HG03066 (cell line): Measurements from ENCODE around the gene NAT16.

ENCODE experiments used
- ATAC-seq: cut with Tn5 transposase; IDR thresholded peaks from one replicate; pipeline ENCODE4 v1.9.1; 2021; ENCODE audit warnings: low read depth; ENCODE audit not compliant: unreplicated experiment

Gene NAT16

DNA sequence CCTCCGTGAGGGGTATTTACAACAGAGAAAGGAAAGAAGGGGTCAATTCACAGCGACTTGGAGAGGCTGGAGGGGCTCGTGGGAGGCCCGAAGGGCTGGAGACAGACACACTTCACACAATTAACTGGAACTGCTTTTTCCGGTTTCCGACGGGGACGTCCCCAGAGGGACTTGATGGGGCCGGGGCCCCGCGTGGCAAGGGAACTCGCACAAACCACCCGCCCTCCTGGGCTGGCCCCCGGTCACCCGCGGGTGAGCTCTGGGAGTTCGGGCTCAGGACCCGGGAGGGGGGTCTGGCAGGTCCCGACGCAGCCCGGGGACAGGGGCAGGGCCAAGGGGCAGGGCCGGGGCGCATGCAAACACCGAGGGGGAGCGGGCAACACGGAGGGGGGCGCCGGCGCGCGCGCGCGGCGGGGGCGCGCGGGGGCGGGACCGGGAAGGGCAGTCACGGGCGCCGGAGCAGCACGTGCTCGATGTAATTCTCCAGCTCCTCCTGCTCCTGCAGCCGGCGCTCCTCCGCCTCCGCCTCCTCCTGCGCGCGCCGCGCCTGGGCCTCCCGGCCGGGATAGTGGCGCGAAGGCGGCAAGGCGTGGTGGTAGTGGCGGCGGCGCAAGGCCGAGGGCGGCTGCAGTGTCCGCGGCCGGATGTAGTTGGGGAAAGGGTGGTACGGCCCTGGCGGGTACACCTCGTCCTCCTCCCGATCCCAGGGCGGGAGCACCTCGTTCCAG lies 17.4 kb downstream of the NAT16 start:
- no peak for ATAC-seq

DNA sequence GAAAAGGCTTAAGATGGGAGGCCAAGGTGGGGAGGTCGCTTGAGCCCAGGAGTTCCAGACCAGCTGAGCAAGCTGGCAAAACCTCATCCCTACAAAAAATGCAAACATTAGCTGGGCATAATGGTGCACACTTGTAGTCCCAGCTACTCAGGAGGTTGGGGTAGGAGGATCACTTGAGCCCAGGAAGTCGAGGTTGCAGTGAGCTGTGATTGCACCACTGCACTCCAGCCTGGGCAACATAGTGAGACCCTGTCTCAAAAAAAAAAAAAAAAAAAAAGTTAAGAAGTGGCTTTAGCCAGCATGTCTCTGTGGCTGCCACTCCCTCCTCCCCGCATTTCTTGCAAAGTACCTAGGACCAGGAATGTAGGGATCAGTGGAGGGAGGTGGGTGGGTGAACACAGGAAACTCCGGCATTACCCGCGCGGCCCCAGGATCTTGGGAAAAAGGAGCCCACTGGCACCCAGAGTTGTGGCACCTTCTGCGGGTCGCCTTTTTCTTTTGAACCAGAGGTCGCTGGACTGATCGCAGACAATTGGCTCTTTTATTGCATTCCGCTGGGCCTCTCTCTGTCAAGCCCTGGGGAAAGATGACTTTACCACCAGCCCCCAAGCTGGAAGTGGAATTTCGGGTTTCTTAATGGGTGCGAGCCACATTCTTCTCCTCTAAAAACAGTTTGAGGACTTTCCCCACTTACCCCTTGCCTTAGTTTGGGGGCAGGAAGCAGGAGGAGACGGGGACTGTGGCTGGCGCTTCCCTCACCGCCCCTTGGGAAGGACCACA lies 18.2 kb downstream of the NAT16 start:
- no peak for ATAC-seq

DNA sequence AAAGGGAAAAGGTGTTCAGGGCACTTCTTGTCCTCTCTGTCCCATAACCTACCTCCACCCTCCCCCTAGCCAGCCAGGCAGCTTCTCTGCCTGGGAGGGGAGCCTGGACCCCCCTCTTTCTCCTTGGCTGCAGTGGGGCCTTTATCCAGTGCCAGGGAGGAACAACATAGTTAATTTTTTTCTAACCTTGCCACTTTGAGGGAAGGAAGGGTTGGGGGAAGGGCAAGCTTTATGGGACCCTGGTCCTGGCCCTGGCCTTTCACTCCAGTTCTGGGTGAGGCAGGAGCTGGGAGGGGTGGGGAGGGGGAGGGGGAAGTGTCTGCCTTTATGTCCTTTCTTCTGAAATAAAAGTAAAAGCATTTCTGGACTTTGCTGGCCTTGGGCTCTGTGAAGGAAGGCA lies 19.2 kb downstream of the NAT16 start:
- ATAC-seq = no peak

DNA sequence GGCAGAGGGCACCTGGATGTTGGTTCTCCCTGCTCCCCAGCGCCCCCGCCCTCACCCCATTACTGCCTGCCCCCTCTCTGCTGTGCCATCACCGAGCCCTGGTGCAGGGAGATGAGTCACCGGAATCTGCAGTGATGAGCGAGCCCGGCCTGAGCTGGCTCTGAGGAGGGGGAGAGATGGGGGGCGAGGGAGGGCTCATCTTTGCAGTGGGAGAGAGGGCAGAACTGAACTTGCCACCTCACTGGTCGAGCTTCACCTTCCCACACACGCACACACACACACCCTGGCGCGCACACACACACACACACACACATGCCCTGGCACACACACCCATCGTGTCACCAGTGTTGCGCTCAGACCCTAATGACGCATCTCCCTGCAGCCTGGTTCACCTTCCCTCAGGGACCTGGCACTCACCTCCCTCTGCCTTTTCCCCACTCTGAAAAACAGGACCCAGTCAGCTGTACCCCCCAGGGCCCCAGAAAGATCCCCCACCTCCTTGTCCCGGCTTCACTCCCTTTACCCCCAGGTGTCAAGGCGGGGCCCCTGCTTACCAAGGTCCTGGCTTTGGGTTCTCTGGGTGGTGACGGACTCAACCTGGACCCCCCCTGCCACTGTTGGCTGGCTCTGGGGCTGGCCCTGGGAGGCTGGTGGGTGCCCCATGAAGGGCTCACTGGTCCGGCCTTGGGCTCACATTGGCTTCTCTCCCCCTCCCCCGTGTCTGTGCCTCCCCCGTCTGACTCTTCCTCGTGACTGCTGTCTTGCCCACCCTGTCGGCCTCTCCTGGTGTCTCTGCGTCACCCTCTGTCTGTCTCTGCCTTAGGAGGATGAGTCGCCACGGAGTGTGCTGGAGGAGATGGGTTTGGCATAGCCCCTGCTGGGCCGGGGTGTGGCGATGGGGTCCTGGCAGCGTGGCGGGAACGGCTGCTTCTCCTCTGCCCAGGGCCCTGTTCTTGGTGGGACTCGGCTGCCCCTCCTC lies 20.1 kb downstream of the NAT16 start:
- no peak for ATAC-seq

DNA sequence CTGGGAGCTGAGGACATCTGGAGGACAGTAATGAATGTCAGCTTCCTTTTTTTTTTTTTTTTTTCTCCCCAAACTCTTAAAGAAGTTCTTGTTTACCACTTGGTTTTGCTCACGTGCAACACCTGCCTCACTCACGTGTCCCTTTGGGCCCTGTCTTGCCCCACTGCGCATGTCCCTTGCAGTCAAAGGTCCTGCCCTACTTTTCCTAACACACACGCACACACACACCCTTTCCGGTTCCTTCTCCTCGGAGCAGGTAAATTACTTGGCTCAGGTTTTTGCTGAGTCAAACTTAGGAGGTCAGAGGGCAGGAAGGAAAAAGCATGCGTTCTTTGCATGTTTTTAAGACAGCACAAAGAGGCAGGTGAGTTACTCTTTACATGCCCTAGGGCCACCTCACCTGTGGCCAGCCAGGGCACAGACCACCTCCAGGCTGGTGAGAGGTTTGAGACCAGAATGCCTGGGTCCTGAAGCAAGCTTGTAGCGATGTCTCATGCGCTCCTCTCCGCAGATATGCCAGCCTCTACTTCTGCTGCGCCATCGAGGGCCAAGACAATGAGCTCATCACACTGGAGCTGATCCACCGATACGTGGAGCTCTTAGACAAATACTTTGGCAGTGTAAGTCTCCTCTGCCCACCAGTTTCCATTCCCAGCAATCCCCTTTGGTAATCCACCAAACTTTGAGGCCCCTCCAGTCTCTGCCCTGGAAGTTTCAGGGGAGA lies 23.1 kb downstream of the NAT16 start:
- no peak for ATAC-seq

DNA sequence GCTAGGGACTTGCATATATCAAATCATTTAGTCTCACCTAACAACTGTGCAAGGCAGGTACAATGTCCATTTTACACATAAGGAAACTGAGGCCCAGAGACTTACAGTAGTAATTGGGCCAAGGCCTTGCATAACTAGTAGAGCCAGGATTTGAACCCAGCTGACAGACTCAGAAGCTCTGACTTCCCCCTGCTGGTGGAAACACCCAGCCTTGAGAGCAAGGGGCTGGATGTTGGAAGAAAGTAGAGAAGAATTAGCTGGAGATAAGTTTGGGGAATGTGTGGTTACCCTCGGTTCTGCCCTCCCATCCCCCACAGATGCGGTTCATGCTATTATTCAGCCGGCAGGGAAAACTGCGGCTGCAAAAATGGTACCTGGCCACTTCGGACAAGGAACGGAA lies 23.8 kb downstream of the NAT16 start:
- ATAC-seq = no peak

DNA sequence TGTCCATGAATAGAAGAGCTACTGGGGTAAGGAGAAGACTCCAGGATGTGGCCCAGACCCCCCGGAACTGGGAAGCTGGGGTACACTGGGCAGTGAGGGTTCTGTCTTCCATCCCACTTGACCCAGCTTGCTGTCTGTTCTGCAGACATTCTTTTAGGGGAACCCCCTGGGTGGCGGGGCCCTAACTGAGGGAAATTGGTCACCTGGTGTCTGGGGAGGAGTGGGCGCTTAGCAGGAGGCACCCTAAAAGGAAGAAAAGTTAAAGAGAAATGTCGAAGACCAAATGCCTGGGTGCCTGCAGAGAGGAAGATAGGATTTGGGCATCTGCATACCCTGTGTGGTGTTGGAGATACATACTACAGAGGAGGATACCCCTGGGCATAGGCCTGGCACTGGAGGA lies 24.8 kb downstream of the NAT16 start:
- ATAC-seq = no peak

DNA sequence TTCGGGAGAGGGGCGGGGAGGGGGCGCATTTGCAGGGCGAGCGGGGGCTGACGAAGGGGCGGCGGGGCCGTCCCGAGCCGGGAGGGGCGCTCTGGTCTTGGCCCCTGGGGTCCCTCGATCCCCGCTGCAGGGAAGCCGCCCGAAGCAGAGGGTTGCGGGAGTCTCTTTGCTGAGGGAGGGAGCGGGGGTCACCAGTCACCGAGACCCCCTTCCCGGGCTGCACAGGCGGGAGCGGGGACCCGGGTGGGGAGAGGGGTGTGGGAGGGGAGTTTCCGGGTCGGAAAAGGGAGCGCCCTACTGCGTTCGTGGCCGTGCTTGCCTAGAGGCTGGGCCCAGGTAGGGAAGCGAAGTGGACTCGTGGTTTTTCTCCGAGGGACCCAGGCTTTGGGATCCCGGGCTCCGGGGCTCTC lies 25.4 kb downstream of the NAT16 start:
- ATAC-seq = peak; percentile 25

DNA sequence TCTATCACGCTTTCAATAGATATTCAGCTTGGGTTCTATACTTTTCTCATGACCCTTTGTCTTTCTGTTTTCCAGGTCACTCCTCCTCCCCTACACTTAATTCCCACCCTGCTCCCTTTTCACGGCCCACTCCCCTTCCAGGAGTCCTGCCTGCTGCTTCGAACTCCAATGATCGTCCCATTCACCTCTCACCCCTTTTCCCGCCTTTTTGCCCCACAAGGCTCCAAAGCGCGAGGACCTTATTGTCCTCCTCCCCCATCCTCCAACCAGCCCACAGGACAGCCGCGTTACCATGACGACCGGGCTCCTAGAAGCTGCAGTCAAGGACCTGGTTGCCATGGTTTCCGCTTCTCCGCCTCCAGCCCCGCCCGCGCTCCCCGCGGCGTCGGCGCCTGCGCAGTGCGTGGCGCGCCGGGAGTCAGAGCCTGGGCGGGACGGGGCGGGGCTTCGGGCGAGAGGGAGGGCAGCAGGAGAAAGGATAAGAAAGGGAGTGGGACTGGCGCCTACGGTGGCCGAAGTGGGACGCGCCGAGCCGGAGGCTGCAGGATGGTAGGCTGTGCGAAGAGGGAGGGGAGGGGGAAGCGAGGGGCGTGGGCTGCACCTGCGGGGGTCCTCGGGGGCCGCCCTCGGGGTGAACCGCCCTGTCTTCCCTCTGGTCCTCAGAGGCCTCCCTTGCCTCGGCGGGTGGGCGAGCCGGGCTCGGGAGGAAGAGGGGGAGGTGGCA lies 26.0 kb downstream of the NAT16 start, which contains the start of gene AP1S1:
Gene AP1S1 (plus strand): TSS at position 508 of the 724 bp plus-strand sequence. CDS start 39 bp downstream, at position 547.
- peak; percentile 77 for ATAC-seq

DNA sequence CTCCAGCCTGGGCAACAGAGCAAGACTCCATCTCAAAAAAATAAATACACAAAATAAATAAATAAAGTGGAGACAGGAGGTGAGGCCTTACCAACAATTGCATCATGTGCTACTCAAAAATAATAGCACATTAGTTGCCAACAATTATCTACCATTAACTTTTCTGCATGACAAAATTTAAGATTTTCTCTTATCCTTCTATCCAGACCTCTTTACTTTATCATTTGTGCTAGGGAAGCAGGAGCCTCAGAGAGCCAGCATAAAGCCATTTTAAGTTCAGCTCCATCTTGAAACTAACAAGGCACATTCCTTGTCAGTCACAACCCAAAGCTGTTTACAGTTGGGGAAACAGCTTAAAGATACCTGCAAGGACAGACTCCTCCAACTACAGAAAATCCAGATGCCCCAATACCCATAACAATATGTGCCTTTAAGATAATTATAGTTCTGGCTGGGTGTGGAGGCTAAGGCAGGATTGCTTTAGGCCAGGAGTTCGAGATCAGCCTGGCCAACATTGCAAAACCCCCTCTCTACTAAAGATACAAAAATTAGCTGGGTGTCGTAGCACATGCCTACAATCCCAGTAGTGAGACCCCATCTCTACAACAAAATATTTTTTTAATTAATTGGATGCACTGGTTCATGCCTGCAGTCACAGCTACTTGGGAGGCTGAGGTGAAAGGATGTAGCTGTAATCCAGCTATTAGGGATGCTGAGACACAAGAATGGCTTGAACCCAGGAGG lies 28.0 kb downstream of the NAT16 start:
- no peak for ATAC-seq

DNA sequence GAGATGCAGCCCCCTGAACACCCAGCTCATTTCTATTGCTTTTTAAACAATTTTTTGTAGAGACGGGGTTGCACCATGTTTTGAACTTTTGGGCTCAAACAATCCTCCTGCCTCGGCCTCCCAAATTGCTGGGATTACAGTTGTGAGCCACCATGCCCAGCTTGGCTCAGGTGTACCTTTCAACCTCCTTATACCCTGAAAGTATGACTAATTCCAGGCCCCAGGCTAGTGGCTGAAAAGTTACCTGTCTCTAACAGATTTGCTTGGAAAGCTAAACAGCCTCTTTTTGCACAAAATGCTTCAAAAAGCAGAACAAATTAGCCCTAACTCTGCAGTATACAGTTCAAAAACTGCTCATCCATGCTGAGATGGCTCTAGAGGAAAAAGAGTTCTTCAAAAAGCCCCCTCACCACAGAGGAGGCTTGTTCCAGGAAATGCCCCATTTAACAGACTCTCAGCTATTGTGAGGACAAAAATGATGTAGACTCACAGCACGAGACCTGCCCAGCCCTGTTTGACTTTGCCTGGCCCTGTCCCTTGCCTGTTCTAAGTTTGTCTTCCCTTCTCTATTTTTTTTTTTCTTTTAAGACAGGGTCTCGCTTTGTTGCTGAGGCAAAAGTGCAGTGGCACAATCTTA lies 39.2 kb downstream of the NAT16 start:
- no peak for ATAC-seq

DNA sequence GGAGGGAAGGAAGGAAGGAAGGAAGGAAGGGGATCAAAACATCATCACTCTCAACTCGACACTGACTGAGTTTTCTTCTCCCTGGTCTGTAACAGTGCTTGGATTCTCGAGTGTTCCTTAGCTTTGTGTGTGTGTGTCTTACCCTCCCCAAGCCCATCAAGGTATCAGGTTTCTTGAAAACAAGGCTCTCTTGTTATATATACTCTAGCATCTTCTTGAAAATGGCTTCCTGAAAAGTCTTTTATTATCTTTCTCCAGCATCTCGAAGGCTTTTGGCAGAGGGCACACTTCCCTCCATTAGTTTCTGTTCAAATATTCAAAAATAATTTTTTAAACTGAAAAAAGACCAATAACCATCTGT lies 39.8 kb downstream of the NAT16 start:
- ATAC-seq = no peak

DNA sequence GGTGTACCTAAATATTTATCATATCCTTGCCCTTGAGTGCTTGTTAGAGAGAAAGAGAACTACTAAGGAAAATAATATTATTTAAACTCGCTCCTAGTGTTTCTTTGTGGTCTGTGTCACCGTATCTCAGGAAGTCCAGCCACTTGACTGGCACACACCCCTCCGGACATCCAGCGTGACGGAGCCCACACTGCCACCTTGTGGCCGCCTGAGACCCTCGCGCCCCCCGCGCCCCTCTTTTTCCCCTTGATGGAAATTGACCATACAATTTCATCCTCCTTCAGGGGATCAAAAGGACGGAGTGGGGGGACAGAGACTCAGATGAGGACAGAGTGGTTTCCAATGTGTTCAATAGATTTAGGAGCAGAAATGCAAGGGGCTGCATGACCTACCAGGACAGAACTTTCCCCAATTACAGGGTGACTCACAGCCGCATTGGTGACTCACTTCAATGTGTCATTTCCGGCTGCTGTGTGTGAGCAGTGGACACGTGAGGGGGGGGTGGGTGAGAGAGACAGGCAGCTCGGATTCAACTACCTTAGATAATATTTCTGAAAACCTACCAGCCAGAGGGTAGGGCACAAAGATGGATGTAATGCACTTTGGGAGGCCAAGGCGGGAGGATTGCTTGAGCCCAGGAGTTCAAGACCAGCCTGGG lies 41.8 kb downstream of the NAT16 start:
- peak; percentile 83 for ATAC-seq

DNA sequence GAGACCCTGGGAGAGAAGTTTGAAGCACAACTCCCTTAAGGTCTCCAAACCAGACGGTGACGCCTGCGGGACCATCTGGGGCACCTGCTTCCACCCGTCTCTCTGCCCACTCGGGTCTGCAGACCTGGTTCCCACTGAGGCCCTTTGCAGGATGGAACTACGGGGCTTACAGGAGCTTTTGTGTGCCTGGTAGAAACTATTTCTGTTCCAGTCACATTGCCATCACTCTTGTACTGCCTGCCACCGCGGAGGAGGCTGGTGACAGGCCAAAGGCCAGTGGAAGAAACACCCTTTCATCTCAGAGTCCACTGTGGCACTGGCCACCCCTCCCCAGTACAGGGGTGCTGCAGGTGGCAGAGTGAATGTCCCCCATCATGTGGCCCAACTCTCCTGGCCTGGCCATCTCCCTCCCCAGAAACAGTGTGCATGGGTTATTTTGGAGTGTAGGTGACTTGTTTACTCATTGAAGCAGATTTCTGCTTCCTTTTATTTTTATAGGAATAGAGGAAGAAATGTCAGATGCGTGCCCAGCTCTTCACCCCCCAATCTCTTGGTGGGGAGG lies 42.4 kb downstream of the NAT16 start:
- ATAC-seq = no peak

DNA sequence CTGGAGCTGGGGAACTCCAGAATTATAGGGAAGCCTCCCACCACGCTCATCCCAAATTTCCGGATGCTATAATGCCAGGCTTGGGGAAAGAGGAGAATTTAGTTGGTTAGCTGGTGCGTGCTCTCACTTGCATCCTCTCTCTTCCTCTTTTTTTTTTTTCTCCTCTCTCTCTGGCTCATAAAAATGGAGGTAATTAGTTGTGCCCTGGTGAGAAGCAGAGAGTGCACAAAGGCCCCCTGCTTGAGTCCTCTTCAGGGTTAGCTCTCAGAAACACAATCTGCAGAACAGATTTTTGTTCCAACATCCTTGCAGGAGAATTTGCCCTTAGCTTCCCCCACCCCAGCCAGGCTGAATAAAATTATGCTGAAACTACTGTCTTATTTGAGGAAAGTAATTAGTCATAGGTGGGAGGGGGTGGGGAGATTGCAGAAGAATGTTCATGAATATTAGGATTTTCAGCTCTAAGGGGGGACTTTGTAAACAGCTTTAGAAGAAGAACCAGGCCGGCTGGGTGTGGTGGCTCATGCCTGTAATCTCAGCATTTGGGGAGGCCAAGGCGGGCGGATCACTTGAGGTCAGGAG lies 45.6 kb downstream of the NAT16 start:
- ATAC-seq = no peak

DNA sequence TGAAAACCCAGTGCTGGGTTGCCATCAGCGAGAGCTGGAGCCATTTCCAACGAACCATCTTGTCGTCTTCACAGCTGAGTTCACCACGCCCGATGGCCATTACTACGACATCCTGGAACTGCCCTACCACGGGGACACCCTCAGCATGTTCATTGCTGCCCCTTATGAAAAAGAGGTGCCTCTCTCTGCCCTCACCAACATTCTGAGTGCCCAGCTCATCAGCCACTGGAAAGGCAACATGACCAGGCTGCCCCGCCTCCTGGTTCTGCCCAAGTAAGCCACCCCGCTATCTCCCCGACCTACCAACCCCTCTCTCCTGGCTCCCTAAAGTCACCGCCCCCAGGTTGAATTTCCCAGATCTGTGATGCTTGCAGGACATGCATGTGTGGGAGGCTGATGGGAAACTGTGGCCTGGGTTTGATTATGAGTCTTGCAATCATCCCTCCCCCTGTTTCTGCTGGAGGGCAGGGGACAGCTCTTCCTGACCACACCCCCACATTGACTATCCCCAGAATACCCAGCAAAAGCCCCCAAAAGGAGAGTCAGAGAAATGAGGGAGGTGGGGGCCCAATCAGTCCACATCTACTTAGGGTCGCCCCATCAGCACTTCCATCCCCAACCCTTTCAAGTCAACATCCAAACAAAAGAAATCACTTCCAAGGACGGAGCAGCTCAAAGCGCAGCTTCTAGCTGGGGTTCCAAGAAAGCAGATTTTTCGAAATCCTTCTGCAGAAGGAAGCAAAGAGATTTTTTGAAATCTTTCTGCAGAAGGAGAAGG lies 46.3 kb downstream of the NAT16 start:
- ATAC-seq = no peak
